ENCODE data around the gene TRIM13.

DNA sequence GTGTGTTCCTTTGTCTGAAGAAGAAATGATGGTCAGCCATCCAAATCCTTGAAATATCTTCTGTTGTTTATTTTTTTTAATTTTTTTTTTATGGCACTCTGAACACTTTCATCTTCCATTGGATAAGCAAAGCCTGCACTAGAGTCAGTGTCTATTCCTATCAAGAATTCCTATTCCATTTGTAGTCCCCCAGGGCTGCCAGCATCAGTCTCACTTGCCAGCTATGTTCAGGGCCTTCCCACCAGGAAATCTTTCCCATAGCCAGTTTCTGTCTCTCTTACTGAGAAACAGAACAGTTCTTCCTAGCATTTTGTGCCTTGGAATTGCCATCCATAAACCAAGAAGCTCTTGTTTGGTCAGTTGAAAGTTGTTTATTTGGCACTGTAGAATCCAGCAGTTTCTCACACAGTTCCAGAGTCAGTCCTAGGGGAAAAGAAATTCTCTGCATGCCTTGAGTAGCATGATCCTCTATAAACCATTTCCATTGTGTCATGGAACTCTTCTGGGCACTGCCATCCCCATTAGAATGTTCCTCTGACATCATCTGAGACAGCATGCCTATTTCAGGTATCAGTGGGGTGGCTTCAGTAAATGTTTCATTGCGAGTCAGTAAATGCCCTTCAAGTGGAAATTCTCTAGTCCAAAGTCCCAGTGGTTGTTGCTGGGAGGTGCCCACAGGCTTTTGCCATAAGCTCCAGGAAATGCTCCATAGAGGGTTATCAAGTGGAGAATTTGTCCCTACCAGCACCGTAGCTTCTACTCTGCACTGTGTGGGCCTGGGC is 42.0 kb upstream of the TRIM13 start:
- TF ChIP-seq, protein P1, sequence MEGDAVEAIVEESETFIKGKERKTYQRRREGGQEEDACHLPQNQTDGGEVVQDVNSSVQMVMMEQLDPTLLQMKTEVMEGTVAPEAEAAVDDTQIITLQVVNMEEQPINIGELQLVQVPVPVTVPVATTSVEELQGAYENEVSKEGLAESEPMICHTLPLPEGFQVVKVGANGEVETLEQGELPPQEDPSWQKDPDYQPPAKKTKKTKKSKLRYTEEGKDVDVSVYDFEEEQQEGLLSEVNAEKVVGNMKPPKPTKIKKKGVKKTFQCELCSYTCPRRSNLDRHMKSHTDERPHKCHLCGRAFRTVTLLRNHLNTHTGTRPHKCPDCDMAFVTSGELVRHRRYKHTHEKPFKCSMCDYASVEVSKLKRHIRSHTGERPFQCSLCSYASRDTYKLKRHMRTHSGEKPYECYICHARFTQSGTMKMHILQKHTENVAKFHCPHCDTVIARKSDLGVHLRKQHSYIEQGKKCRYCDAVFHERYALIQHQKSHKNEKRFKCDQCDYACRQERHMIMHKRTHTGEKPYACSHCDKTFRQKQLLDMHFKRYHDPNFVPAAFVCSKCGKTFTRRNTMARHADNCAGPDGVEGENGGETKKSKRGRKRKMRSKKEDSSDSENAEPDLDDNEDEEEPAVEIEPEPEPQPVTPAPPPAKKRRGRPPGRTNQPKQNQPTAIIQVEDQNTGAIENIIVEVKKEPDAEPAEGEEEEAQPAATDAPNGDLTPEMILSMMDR (IDR thresholded peaks at IDR 0.05; ENCODE audit: low read depth, low read length, poor library complexity, severe bottlenecking), result no peak
- TF ChIP-seq EZH2phosphoT487 (IDR thresholded peaks at IDR 0.05; ENCODE audit: borderline replicate concordance, low read length), result no peak
